A549 (cell line): Measurements from ENCODE around the gene TNS2. TPM values are rescaled to one million over a fixed set of nuclear protein-coding genes. Genes with fewer than 3 reads are reported as not detected.

Experiments
- ATAC-seq, 2 experiments: fragments of 200-7000 bp in 1 of 2; fragments of >200 bp in 1 of 2; cut with Nextera tagmentation in 1 of 2; cut with Tn5 transposase in 1 of 2; 3 replicates each; pipeline versions ENCODE4 v1.8.0 to v1.9.1; 2018 to 2020; ENCODE audit warnings: mild to moderate bottlenecking in 1 of 2, moderate library complexity in 1 of 2
- CTCF ChIA-PET: fragments of 300-600 bp; sonication (Branson Sonifier 250); formaldehyde crosslinking; extraction: SDS; loops from one replicate; lab custom pipeline; 2021; ENCODE audit warnings: antibody characterized with exemption, inconsistent platforms; lab: Yijun Ruan, JAX
- POLR2A ChIA-PET: fragments of 350-600 bp; formaldehyde crosslinking; extraction: SDS; loops from one replicate; lab custom pipeline; 2021; ENCODE audit warnings: antibody characterized with exemption, inconsistent platforms; lab: Yijun Ruan, JAX
- DNase-seq, 2 experiments: peaks; one replicate each; pipeline versions ENCODE4 v3.0.0 to v3.0.0-alpha.2; 2011 to 2016; ENCODE audit warnings: low read depth in 1 of 2, low spot score in 1 of 2
- FAIRE-seq: peaks from 2 replicates; lab custom pipeline; 2011; peaks lifted over from hg19 to GRCh38; lab: Jason Lieb, UNC
- H3K27ac ChIP-seq, 2 experiments: fragments of >200 bp; sonication (Bioruptor Twin); formaldehyde crosslinking; 3 replicates each; pipeline ENCODE4 v1.5.1; 2016 to 2017
- H3K4me1 ChIP-seq: fragments of >200 bp; sonication (Bioruptor Twin); formaldehyde crosslinking; 3 replicates; pipeline ENCODE4 v1.6.1; 2016
- H3K4me2 ChIP-seq: fragments of >200 bp; sonication (Bioruptor Twin); formaldehyde crosslinking; 3 replicates; pipeline ENCODE4 v1.6.1; 2016
- H3K4me3 ChIP-seq: fragments of >200 bp; sonication (Bioruptor Twin); formaldehyde crosslinking; 3 replicates; pipeline ENCODE4 v1.5.1; 2016
- H3K9me3 ChIP-seq: fragments of >200 bp; sonication (Bioruptor Twin); formaldehyde crosslinking; 3 replicates; pipeline ENCODE4 v1.6.1; 2016
- CHD4 ChIP-seq: fragments of 200-600 bp; sonication (generic); IDR thresholded peaks from 2 replicates; pipeline ENCODE4 v1.6.1; 2016; ENCODE audit warnings: antibody characterized with exemption, mild to moderate bottlenecking, borderline replicate concordance
- CTCF ChIP-seq: fragments of >200 bp; sonication (Bioruptor Twin); formaldehyde crosslinking; IDR thresholded peaks from 3 replicates; pipeline ENCODE4 v1.5.1; 2016
- E2F6 ChIP-seq: IDR thresholded peaks from 2 replicates; pipeline ENCODE4 v1.6.1; 2012; ENCODE audit warnings: low read depth, borderline replicate concordance
- EHF ChIP-seq: fragments of 250-450 bp; sonication (Bioruptor Pico); IDR thresholded peaks from 2 replicates; pipeline ENCODE4 v1.5.0; 2020; ENCODE audit warnings: mild to moderate bottlenecking
- FOSL2 ChIP-seq, 2 experiments: fragments of 450-650 bp in 1 of 2; fragments of >200 bp in 1 of 2; sonication (Bioruptor Twin) in 1 of 2; formaldehyde crosslinking; IDR thresholded peaks; 2 replicates each; pipeline versions ENCODE4 v1.5.0 to v1.6.1; 2016 to 2020; ENCODE audit warnings: mild to moderate bottlenecking in 1 of 2, moderate library complexity in 1 of 2
- HDAC2 ChIP-seq: fragments of 200-600 bp; sonication (generic); IDR thresholded peaks from 2 replicates; pipeline ENCODE4 v1.6.1; 2016
- HEYL ChIP-seq: fragments of 250-450 bp; sonication (Bioruptor Pico); IDR thresholded peaks from 2 replicates; pipeline ENCODE4 v1.8.0; 2021; ENCODE audit warnings: mild to moderate bottlenecking, moderate library complexity
- MAFK ChIP-seq: fragments of 450-650 bp; IDR thresholded peaks from 2 replicates; pipeline ENCODE4 v1.6.1; 2014; ENCODE audit not compliant: partially characterized antibody
- MYC ChIP-seq: IDR thresholded peaks from 2 replicates; pipeline ENCODE4 v1.6.1; 2012; ENCODE audit warnings: mild to moderate bottlenecking, inconsistent platforms, low read length, improper control_type of control experiment, borderline replicate concordance
- POLR2AphosphoS2 ChIP-seq: conservative IDR thresholded peaks from 2 replicates; pipeline ENCODE4 v1.6.1; 2012; ENCODE audit warnings: low read length, improper control_type of control experiment, inconsistent platforms
- RARB ChIP-seq: fragments of 250-450 bp; sonication (Bioruptor Pico); IDR thresholded peaks from 2 replicates; pipeline ENCODE4 v1.8.0; 2021; ENCODE audit warnings: mild to moderate bottlenecking, moderate library complexity
- REST ChIP-seq: fragments of 200-600 bp; sonication (generic); IDR thresholded peaks from 2 replicates; pipeline ENCODE4 v1.6.1; 2016; ENCODE audit warnings: antibody characterized with exemption, mild to moderate bottlenecking, moderate library complexity
- RNF2 ChIP-seq: fragments of 200-600 bp; sonication (generic); IDR thresholded peaks from 2 replicates; pipeline ENCODE4 v1.6.1; 2016; ENCODE audit warnings: low read depth, mild to moderate bottlenecking, antibody characterized with exemption, moderate library complexity, borderline replicate concordance
- TFCP2L1 ChIP-seq: fragments of 250-450 bp; sonication (Bioruptor Pico); IDR thresholded peaks from 2 replicates; pipeline ENCODE4 v1.5.0; 2021; ENCODE audit warnings: mild to moderate bottlenecking
- TP53 ChIP-seq: fragments of 250-450 bp; sonication (Bioruptor Pico); IDR thresholded peaks from 2 replicates; pipeline ENCODE4 v1.5.0; 2021; ENCODE audit warnings: mild to moderate bottlenecking, moderate library complexity
- USF2 ChIP-seq: fragments of 450-650 bp; IDR thresholded peaks from 2 replicates; pipeline ENCODE4 v1.6.1; 2014; ENCODE audit warnings: antibody characterized with exemption
- ZFP36 ChIP-seq: fragments of 450-650 bp; IDR thresholded peaks from 2 replicates; pipeline ENCODE4 v1.6.1; 2014; ENCODE audit warnings: borderline replicate concordance; ENCODE audit not compliant: partially characterized antibody
- ZNF302 ChIP-seq: fragments of 250-450 bp; sonication (Bioruptor Pico); IDR thresholded peaks from 2 replicates; pipeline ENCODE4 v1.9.0; 2021; ENCODE audit warnings: inconsistent platforms, mild to moderate bottlenecking, moderate library complexity
- WGBS: methylation state at CpG from one replicate; pipeline ENCODE4 v1.1.6; 2017; ENCODE audit errors: missing lambda C conversion rate; 5-methylcytosine and 5-hydroxymethylcytosine counted together
- polyA plus RNA-seq, 4 experiments: library from polyadenylated mRNA; depleted of rRNA in 3 of 4; stranded (reverse); fragments of >200 nt; fragmentation: RNase III in 1 of 4; extraction: RNeasy Plus Mini Kit Qiagen cat#74134 plus additional on column Dnase treatment in 1 of 4; gene quantifications; 2 replicates in 3 of 4; 3 replicates in 1 of 4; pipeline ENCODE4 v1.2.3, GENCODE V29; 2011 to 2017

The TNS2 gene
- polyA plus RNA-seq, 2 of the 4 experiments (the other 2 are of a cell fraction) = 11.5 to 15.3 TPM

GRCh38 chr12:53097207-53097563 is 47.3 kb downstream of the TNS2 start:
- H3K9me3 ChIP-seq = no peaks in the 10 kb centered on the region
- H3K27ac ChIP-seq = peak overlapping the region; percentile 92 to 95
- H3K4me2 ChIP-seq = peak overlapping the region; percentile 95
- WGBS = 6% methylated on average over 9 of the region's 9 CpGs
- H3K4me3 ChIP-seq = peak overlapping the region; percentile 54
- peaks cover 43% of the 10 kb centered on the region for H3K4me1 ChIP-seq
- POLR2A ChIA-PET = interaction anchor here (3.2 to 3.5 kb wide), 2 partner anchors 17 to 31 kb away, joined by 29 to 46 read pairs; partner anchors contain the start of gene SPRYD3
- no peak for TF ChIP-seq REST
- TF ChIP-seq USF2 = no peak
- no peak for TF ChIP-seq CTCF
- no peak for TF ChIP-seq TP53 (CRISPR knock-in tag)
- TF ChIP-seq E2F6 = no peak
- TF ChIP-seq HDAC2 = no peak
- TF ChIP-seq HEYL (CRISPR knock-in tag) = no peak
- no peak for TF ChIP-seq TFCP2L1 (CRISPR knock-in tag)
- no peak for TF ChIP-seq MAFK
- no peak for TF ChIP-seq ZFP36
- TF ChIP-seq RARB (CRISPR knock-in tag) = no peak
- TF ChIP-seq POLR2AphosphoS2 = no peak
- no peak for TF ChIP-seq EHF (CRISPR knock-in tag)
- TF ChIP-seq CHD4 = no peak
- TF ChIP-seq RNF2 = no peak
- TF ChIP-seq MYC = no peak
- TF ChIP-seq ZNF302 = no peak
- TF ChIP-seq FOSL2 (IDR thresholded peaks at IDR 0.05) = no peak
- TF ChIP-seq FOSL2 (CRISPR knock-in tag; IDR thresholded peaks at IDR 0.05) = no peak
- CTCF ChIA-PET = interaction anchor here (0.6 to 38.0 kb wide), 5 partner anchors 21 to 116 kb away, joined by 3 to 1424 read pairs (median 3); partner anchors contain the start of genes SPRYD3 and TNS2
- FAIRE-seq (no peak), ATAC-seq (peak in 1 of 2 experiments; percentile 3; a peak in 2 of 6 replicates), DNase-seq (no peak)
